Measurements from ENCODE around the gene LGI4. TPM values are rescaled to one million over a fixed set of nuclear protein-coding genes. Genes with fewer than 3 reads are reported as not detected.

Gene LGI4
- total RNA-seq, 1 experiment from 2014 or later = 0.32 TPM

DNA sequence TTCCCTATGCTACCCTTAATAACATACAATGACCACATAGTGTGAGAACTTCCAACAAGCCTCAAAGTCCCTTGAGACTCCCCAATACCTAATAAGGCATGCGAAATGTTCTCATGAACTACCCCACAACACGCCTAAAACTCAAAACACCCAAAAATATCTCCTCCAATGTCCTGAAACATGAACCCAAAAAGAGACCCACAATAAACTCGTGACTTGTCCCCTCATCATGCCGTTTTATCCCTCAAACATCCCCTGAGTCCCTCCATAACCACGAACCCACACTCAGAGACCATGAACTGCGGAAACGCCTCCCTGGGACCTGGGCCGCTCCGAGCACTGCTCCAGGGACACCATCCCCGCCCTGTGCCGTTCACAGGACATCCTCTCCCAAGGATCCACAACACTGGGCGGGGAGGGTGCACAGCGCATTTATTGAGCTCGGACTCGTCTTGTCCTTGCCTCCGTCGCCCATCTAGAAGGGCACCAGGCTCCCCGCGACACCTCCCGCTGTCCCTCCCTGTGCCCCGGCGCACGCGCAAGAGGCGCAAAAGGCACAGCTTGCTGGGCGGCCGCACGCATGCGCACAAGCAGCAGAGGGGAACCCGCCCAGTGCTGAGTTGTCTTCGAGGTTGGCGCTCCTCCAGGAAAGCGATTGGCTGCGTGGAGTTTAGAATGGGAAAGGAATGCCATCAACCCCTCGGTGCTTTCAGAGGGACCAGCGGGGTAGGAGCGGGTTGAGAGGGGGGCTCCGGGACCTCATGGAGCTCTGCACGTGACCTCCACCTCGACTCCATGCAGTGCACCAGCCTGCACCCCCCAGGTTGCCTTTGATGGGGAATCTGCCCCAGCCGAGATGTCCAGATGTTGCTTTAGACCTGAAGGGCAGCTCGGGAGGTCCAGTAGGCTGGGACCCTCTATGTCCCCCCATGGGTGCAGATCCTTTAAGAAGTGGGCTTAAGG lies 10.5 kb downstream of the LGI4 start (continued):
- TF ChIP-seq ZNF274 (IDR thresholded peaks at IDR 0.05; ENCODE audit: low read depth, low read length) = no peak
- TF ChIP-seq, protein P1, sequence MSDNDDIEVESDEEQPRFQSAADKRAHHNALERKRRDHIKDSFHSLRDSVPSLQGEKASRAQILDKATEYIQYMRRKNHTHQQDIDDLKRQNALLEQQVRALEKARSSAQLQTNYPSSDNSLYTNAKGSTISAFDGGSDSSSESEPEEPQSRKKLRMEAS (IDR thresholded peaks at IDR 0.05) = peak; percentile 45; the same call in 1 of the 2 replicates

DNA sequence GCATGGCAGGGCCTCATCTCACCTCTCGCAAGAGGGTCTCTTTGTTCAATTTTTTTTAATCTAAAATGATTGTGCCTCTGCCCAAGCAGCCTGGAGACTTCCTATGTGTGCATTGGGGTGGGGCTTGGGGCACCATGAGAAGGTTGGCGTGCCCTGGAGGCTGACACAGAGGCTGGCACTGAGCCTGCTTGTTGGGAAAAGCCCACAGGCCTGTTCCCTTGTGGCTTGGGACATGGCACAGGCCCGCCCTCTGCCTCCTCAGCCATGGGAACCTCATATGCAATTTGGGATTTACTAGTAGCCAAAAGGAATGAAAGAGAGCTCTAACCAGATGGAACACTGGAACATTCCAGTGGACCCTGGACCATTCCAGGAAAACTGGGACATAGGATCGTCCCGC lies 11.3 kb downstream of the LGI4 start:
- Histone ChIP-seq H3K79me2 (ENCODE audit: insufficient read depth, low read length) (no peaks in the 10 kb centered on the region), H3K9me3 (ENCODE audit: control insufficient read depth in 1 of 2, insufficient read depth in 1 of 2, low read depth in 1 of 2, low read length in 2 of 2) (no peaks in the 10 kb centered on the region), H3K4me3 (replicated peaks in 1 of 2; ENCODE audit: low read depth in 1 of 2, low read length in 2 of 2) (no peak overlapping the region; a peak in 1 of 4 replicates), H3K27me3 (ENCODE audit: insufficient read depth, low read length) (no peaks in the 10 kb centered on the region), H3K9me2 (ENCODE audit: insufficient read depth) (no peaks in the 10 kb centered on the region), H3K27ac (ENCODE audit: low read depth, low read length) (no peak overlapping the region), H3K4me2 (ENCODE audit: low read length) (peak overlapping the region; percentile 87), H4K20me1 (ENCODE audit: insufficient read depth) (no peaks in the 10 kb centered on the region), H3K4me1 (ENCODE audit: control insufficient read depth in 1 of 2, insufficient read depth in 2 of 2, low read length in 2 of 2) (peaks cover 21 to 47% of the 10 kb centered on the region in 2 experiments), H3K36me3 (ENCODE audit: control insufficient read depth in 1 of 2, insufficient read depth in 2 of 2, low read length in 2 of 2) (no peaks in the 10 kb centered on the region), H3K9ac (ENCODE audit: low read length) (no peak overlapping the region), H2AFZ (ENCODE audit: low read depth, low read length, poor library complexity, severe bottlenecking) (no peak overlapping the region)
- intact Hi-C loops (cut with micrococcal nuclease) = no loop called here
- no peak for ATAC-seq
- DNase-seq (ENCODE audit: low read depth, low spot score) = no peak
- RAD21 ChIA-PET (ENCODE audit: low non-redundant PET in 1 of 2, low total read pairs in 2 of 2, uncharacterized antibody in 2 of 2, unreplicated experiment in 2 of 2) = no interaction called here
- BruUV-seq (replicated peaks) = no TSS peak
- no peak for TF ChIP-seq SIN3A (IDR thresholded peaks at IDR 0.05; ENCODE audit: low read depth)
- TF ChIP-seq EZH2phosphoT487 (IDR thresholded peaks at IDR 0.05; ENCODE audit: borderline replicate concordance) = no peak
- TF ChIP-seq, protein P2, sequence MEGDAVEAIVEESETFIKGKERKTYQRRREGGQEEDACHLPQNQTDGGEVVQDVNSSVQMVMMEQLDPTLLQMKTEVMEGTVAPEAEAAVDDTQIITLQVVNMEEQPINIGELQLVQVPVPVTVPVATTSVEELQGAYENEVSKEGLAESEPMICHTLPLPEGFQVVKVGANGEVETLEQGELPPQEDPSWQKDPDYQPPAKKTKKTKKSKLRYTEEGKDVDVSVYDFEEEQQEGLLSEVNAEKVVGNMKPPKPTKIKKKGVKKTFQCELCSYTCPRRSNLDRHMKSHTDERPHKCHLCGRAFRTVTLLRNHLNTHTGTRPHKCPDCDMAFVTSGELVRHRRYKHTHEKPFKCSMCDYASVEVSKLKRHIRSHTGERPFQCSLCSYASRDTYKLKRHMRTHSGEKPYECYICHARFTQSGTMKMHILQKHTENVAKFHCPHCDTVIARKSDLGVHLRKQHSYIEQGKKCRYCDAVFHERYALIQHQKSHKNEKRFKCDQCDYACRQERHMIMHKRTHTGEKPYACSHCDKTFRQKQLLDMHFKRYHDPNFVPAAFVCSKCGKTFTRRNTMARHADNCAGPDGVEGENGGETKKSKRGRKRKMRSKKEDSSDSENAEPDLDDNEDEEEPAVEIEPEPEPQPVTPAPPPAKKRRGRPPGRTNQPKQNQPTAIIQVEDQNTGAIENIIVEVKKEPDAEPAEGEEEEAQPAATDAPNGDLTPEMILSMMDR (IDR thresholded peaks at IDR 0.05 in 2 of 3, conservative IDR thresholded peaks at IDR 0.05 in 1 of 3; ENCODE audit: borderline replicate concordance in 1 of 3, insufficient read depth in 1 of 3, low read depth in 2 of 3, low read length in 2 of 3) = no peak
- no peak for TF ChIP-seq CBX3 (IDR thresholded peaks at IDR 0.05; ENCODE audit: low read depth)
- no peak for TF ChIP-seq SP1 (IDR thresholded peaks at IDR 0.05; ENCODE audit: low read depth)
- no peak for TF ChIP-seq TCF7L2 (IDR thresholded peaks at IDR 0.05; ENCODE audit: borderline replicate concordance, extremely low read depth, insufficient read depth, insufficient read length)
- TF ChIP-seq EGR1 (IDR thresholded peaks at IDR 0.05; ENCODE audit: low read depth) = no peak
- TF ChIP-seq JUND (IDR thresholded peaks at IDR 0.05) = no peak
- TF ChIP-seq POLR2AphosphoS5 (IDR thresholded peaks at IDR 0.05; ENCODE audit: low read depth, low read length) = no peak
- POLR2A ChIA-PET = no interaction called here
- CTCF ChIA-PET = interaction anchor here (1.7 kb wide), 1 partner anchor 8 kb away, joined by 11 read pairs; the partner anchor contains the start of gene FXYD3
